ENCODE results near the gene POLR3C.

The POLR3C gene

DNA sequence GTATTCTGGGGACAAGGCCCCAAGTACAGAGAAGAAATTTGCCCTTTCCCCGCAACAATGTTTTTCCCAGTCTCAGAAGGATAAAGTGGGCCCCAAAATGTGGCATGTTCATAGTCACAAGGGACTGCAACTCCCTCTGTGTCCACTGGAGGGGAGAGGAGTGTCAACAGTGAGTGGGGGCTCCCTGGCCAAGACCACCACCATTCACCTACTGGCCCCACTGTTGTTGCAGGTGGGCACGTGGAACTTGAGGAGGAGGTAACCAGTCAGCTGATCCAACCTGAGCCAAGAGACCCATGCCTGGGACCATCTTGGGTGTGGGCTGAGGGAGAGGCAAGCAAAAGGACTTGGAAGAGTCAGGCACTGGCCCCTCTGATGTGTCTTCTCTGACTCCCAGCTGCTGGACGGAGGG, 22.2 kb downstream of the POLR3C start:
- Histone ChIP-seq H3K36me3 (ENCODE audit: control insufficient read depth, insufficient read depth, low read length) (peaks cover 15% of the 10 kb centered on the region), H3K4me3 (replicated peaks; ENCODE audit: low read depth, low read length) (peak overlapping the region; percentile 68), H3K27me3 (replicated peaks; ENCODE audit: control insufficient read depth, insufficient read depth, low read length) (no peaks in the 10 kb centered on the region)
- peak; percentile 55 for DNase-seq (ENCODE audit: extremely low read depth, insufficient read length)
- TF ChIP-seq, protein P1, sequence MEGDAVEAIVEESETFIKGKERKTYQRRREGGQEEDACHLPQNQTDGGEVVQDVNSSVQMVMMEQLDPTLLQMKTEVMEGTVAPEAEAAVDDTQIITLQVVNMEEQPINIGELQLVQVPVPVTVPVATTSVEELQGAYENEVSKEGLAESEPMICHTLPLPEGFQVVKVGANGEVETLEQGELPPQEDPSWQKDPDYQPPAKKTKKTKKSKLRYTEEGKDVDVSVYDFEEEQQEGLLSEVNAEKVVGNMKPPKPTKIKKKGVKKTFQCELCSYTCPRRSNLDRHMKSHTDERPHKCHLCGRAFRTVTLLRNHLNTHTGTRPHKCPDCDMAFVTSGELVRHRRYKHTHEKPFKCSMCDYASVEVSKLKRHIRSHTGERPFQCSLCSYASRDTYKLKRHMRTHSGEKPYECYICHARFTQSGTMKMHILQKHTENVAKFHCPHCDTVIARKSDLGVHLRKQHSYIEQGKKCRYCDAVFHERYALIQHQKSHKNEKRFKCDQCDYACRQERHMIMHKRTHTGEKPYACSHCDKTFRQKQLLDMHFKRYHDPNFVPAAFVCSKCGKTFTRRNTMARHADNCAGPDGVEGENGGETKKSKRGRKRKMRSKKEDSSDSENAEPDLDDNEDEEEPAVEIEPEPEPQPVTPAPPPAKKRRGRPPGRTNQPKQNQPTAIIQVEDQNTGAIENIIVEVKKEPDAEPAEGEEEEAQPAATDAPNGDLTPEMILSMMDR (IDR thresholded peaks at IDR 0.05; ENCODE audit: insufficient read depth, low read length, poor library complexity, severe bottlenecking) = peak; percentile 79

DNA sequence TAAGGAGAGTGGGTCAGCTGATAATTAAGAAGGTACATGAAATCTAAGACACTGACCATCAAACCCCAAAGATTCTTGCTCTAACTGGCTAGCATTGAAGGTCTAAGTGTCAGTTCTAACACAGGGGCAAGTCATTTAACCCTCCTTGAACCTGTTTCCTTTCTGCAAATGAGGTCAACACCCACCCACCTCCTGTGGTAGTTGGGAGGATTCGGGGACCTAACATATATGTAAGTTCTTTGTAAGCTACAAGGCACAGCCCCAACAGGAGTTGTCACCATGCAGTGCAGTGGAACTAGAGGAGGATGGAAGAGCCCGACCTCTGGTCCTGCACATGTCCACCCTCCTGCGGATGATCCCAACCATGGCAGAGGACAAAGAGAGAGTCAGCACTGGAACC, 23.8 kb downstream of the POLR3C start:
- Histone ChIP-seq H3K4me3 (replicated peaks; ENCODE audit: low read depth, low read length) (no peak overlapping the region), H3K27me3 (replicated peaks; ENCODE audit: control insufficient read depth, insufficient read depth, low read length) (no peaks in the 10 kb centered on the region), H3K36me3 (ENCODE audit: control insufficient read depth, insufficient read depth, low read length) (peaks cover 11% of the 10 kb centered on the region)
- TF ChIP-seq, protein P1 (IDR thresholded peaks at IDR 0.05; ENCODE audit: insufficient read depth, low read length, poor library complexity, severe bottlenecking) = no peak
- no peak for DNase-seq (ENCODE audit: extremely low read depth, insufficient read length)

DNA sequence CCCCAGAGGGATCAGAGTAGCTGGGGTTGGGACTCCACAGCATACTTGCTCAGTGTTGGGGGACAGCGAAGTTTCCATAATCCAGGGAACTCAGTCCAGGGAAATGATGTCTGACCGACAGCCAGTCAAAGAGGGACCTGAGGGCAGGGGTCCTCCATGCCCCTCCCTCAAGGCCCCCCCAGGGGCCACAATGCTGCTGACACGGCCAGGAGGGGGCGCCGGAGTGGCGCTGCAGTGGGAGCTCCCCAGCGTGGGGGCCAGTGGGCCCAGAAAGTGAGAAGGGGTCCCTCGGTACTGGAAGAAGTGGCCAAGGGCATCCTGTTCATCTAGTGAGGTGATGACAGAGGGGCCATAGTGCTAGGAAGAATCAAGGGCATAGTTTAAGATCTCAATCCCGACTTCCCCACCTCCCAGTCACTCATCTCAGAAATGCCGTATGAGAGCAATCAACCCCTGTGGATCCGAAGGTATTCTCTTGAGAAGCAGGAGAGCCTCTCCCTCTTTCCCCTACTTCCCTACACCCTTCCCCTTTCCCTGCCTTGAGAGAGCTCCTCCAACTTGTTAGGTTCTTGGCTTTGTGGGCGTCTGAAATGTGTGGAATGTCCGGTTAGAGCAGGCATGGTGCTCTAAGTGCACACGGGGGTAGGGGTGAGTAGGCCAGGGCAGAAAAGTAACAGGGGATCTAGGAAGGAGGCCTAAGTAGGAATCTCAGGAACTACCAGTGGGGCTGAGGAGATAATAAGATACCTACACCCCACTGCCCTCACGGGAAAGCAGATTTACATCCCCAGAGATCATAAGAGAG, 25.6 kb downstream of the POLR3C start:
- Histone ChIP-seq H3K36me3 (ENCODE audit: control insufficient read depth, insufficient read depth, low read length) (peaks cover 14% of the 10 kb centered on the region), H3K4me3 (replicated peaks; ENCODE audit: low read depth, low read length) (no peak overlapping the region), H3K27me3 (replicated peaks; ENCODE audit: control insufficient read depth, insufficient read depth, low read length) (no peaks in the 10 kb centered on the region)
- no peak for DNase-seq (ENCODE audit: extremely low read depth, insufficient read length)
- TF ChIP-seq, protein P1 (IDR thresholded peaks at IDR 0.05; ENCODE audit: insufficient read depth, low read length, poor library complexity, severe bottlenecking) = peak; percentile 53

DNA sequence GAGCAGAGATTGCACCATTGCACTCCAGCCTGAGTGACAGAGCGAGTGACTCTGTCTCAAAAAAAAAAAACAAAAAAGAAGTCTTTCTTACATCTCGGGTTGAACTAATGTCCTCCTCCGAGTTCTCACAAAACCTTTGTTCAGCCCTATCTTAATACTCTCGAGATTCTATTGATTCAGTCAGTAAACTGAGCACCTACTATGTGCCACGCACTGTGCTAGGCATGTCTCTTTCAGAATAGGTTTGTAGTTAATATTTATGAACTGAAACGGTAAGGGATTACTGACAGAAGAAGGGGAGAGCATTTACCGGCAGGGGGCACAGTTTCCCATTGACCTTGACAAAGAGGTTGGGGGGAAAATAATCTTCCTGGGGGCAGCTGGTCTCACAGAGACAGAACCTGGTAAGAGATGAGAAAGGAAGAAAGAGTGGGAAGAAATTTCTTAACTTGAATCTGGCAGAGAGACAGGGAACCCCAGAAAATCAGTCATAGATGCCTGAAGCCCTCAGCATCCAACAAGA, 31.5 kb downstream of the POLR3C start:
- DNase-seq (ENCODE audit: extremely low read depth, insufficient read length) = no peak
- peaks cover 6% of the 10 kb centered on the region for H3K36me3 ChIP-seq (ENCODE audit: control insufficient read depth, insufficient read depth, low read length)
- H3K27me3 ChIP-seq (replicated peaks; ENCODE audit: control insufficient read depth, insufficient read depth, low read length) = no peaks in the 10 kb centered on the region
- no peak overlapping the region for H3K4me3 ChIP-seq (replicated peaks; ENCODE audit: low read depth, low read length)
- TF ChIP-seq, protein P1 (IDR thresholded peaks at IDR 0.05; ENCODE audit: insufficient read depth, low read length, poor library complexity, severe bottlenecking) = peak; percentile 21

DNA sequence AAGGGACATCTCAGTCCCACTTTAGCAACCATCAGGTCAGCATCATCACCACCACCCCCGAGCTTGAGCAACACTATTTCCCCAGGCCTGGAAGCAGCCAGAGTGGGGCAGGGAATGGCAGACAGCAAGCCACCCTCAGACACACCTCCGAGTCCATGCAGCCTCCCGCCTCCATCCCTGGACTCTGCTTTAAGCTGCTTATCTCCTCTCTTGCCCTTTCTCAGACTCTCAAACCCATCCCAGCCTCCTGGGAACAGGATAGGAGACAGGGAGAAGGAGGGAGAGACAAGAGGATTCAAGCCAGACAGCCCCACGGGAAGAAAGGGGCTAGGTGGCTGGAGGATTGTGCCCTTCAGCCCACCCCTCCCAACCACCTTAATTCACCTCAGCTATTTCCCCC, 33.2 kb downstream of the POLR3C start:
- Histone ChIP-seq H3K4me3 (replicated peaks; ENCODE audit: low read depth, low read length) (no peak overlapping the region), H3K36me3 (ENCODE audit: control insufficient read depth, insufficient read depth, low read length) (peaks cover 6% of the 10 kb centered on the region), H3K27me3 (replicated peaks; ENCODE audit: control insufficient read depth, insufficient read depth, low read length) (no peaks in the 10 kb centered on the region)
- DNase-seq (ENCODE audit: extremely low read depth, insufficient read length) = no peak
- TF ChIP-seq, protein P1 (IDR thresholded peaks at IDR 0.05; ENCODE audit: insufficient read depth, low read length, poor library complexity, severe bottlenecking) = no peak

All from GM06990 (cell line).